Hepatocyte (in vitro differentiated cells): ENCODE measurements around the gene PYROXD2. TPM values are rescaled to one million over a fixed set of nuclear protein-coding genes. Genes with fewer than 3 reads are reported as not detected.

Source experiments
- DNase-seq: peaks from one replicate; pipeline ENCODE4 v3.0.0-alpha.2; 2016; ENCODE audit warnings: low spot score
- H2AFZ ChIP-seq: fragments of 200-600 bp; sonication (generic); 2 replicates; pipeline ENCODE4 v1.6.0; 2016; ENCODE audit warnings: antibody characterized with exemption, mild to moderate bottlenecking
- H3K27ac ChIP-seq: fragments of 200-600 bp; sonication (generic); 2 replicates; pipeline ENCODE4 v1.5.1; 2016; ENCODE audit warnings: mild to moderate bottlenecking
- H3K27me3 ChIP-seq: fragments of 200-600 bp; sonication (generic); 2 replicates; pipeline ENCODE4 v1.6.1; 2016
- H3K36me3 ChIP-seq: fragments of 200-600 bp; sonication (generic); replicated peaks from 2 replicates; pipeline ENCODE4 v1.5.1; 2016; ENCODE audit warnings: low read depth; ENCODE audit not compliant: insufficient read depth
- H3K4me1 ChIP-seq: fragments of 200-600 bp; sonication (generic); 2 replicates; pipeline ENCODE4 v1.5.1; 2016; ENCODE audit warnings: mild to moderate bottlenecking, moderate library complexity; ENCODE audit not compliant: insufficient read depth
- H3K4me2 ChIP-seq: fragments of 200-600 bp; sonication (generic); 2 replicates; pipeline ENCODE4 v1.6.0; 2016
- H3K4me3 ChIP-seq: fragments of 200-600 bp; sonication (generic); 2 replicates; pipeline ENCODE4 v1.5.1; 2016; ENCODE audit warnings: mild to moderate bottlenecking
- H3K79me2 ChIP-seq: fragments of 200-600 bp; sonication (generic); 2 replicates; pipeline ENCODE4 v1.6.0; 2017; ENCODE audit warnings: mild to moderate bottlenecking
- H3K9me2 ChIP-seq: fragments of 200-600 bp; sonication (generic); replicated peaks from 2 replicates; pipeline ENCODE4 v1.6.0; 2017; ENCODE audit warnings: mild to moderate bottlenecking; ENCODE audit not compliant: insufficient read depth
- H3K9me3 ChIP-seq: fragments of 200-600 bp; sonication (generic); 2 replicates; pipeline ENCODE4 v1.5.1; 2016; ENCODE audit warnings: low read depth, mild to moderate bottlenecking
- H4K20me1 ChIP-seq: fragments of 200-600 bp; sonication (generic); 2 replicates; pipeline ENCODE4 v1.6.0; 2016; ENCODE audit warnings: mild to moderate bottlenecking; ENCODE audit not compliant: insufficient read depth, poor library complexity, severe bottlenecking
- CTCF ChIP-seq: fragments of 200-600 bp; sonication (generic); IDR thresholded peaks from 2 replicates; pipeline ENCODE4 v1.5.1; 2016; ENCODE audit warnings: antibody characterized with exemption, mild to moderate bottlenecking; ENCODE audit not compliant: poor library complexity
- EZH2 ChIP-seq: fragments of 200-600 bp; sonication (generic); IDR thresholded peaks from 2 replicates; pipeline ENCODE4 v1.6.1; 2016; ENCODE audit warnings: antibody characterized with exemption, mild to moderate bottlenecking, borderline replicate concordance
- EZH2phosphoT487 ChIP-seq: fragments of 200-600 bp; sonication (generic); IDR thresholded peaks from one replicate; pipeline ENCODE4 v1.6.1; 2018; ENCODE audit warnings: antibody characterized with exemption, mild to moderate bottlenecking, low read depth, moderate library complexity; ENCODE audit not compliant: unreplicated experiment, severe bottlenecking
- WGBS: methylation state at CpG from one replicate; pipeline ENCODE4 v1.1.6; 2016; ENCODE audit warnings: low lambda C conversion rate; ENCODE audit errors: missing lambda C conversion rate; 5-methylcytosine and 5-hydroxymethylcytosine counted together
- polyA plus RNA-seq: library from polyadenylated mRNA; unstranded; fragments of >200 nt; fragmentation: Nextera tagmentation; extraction: Ambion mirVana; gene quantifications from 2 replicates; pipeline ENCODE4 v1.2.1, GENCODE V29; 2016
- total RNA-seq: library from RNA; depleted of rRNA; stranded (reverse); fragments of >200 nt; gene quantifications from 2 replicates; pipeline ENCODE4 v1.2.3, GENCODE V29; 2014

The PYROXD2 gene
- total and polyA plus RNA-seq, 2 experiments from 2014 or later: 9.7 to 11.6 TPM

DNA sequence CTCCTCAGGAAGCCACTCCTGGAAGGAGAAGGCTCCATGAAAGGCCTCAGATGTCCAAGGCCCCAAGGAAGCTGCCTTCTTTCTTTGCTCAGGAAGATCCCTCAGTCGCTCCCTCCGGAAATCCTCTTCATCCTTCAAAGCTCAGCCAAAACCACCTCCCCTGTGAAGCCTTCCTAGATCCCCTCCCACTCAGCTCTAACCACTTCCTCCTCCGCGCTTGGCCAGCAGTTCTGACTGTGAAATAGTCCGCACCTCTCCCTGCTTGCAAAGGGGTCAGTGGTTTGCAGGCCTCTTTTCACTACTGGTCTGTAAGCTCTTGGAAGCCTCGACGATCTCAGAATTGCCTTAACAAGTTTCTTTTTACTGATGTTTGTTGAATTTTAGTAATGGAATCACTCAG, 23.9 kb downstream of the PYROXD2 start:
- H3K36me3 ChIP-seq: no peaks in the 10 kb centered on the region
- WGBS: 95% methylated on average over 7 of the region's 7 CpGs
- no peaks in the 10 kb centered on the region for H3K9me3 ChIP-seq
- no peak overlapping the region for H2AFZ ChIP-seq
- no peaks in the 10 kb centered on the region for H3K27me3 ChIP-seq
- no peaks in the 10 kb centered on the region for H3K9me2 ChIP-seq
- H3K4me2 ChIP-seq: no peak overlapping the region
- H3K79me2 ChIP-seq: no peaks in the 10 kb centered on the region
- H3K27ac ChIP-seq: no peak overlapping the region
- no peaks in the 10 kb centered on the region for H4K20me1 ChIP-seq
- H3K4me3 ChIP-seq: no peak overlapping the region
- H3K4me1 ChIP-seq: no peaks in the 10 kb centered on the region
- TF ChIP-seq CTCF (no peak), EZH2phosphoT487 (no peak), EZH2 (no peak)
- DNase-seq: no peak

DNA sequence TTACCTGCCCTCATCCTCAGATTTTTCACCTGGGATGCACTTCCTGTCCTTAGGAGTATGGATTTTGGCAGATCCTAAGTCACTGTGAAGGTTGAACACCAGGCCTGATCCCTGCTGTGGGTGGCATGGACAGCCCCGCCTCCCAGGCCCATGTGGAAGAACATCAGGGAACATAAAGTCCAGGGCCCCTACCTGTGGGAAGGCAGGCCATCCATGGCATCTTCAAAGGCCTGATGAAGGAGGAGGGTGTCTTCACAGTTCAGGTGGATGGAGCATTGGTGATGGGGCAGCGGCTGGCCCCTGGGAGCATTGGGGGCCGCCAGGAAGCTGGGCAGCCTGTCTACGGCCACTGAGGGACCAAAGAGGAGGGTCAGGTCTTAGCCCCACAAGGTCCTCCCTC, 24.6 kb downstream of the PYROXD2 start:
- Histone ChIP-seq H3K36me3 (no peaks in the 10 kb centered on the region), H4K20me1 (no peaks in the 10 kb centered on the region), H3K4me1 (no peaks in the 10 kb centered on the region), H3K27ac (no peak overlapping the region), H3K27me3 (no peaks in the 10 kb centered on the region), H3K9me2 (no peaks in the 10 kb centered on the region), H3K9me3 (no peaks in the 10 kb centered on the region), H3K79me2 (no peaks in the 10 kb centered on the region), H2AFZ (no peak overlapping the region), H3K4me3 (no peak overlapping the region), H3K4me2 (no peak overlapping the region)
- 96% methylated on average over 4 of the region's 4 CpGs for WGBS
- DNase-seq: no peak
- no peak for TF ChIP-seq EZH2
- TF ChIP-seq EZH2phosphoT487: no peak
- no peak for TF ChIP-seq CTCF

- H3K9me3 ChIP-seq: no peaks in the 10 kb centered on the region
- TF ChIP-seq CTCF: no peak
- no peak for TF ChIP-seq EZH2phosphoT487
- no peak for TF ChIP-seq EZH2
- no peaks in the 10 kb centered on the region for H3K9me2 ChIP-seq
- no peak overlapping the region for H3K27ac ChIP-seq
- 89% methylated on average over 6 of the region's 6 CpGs for WGBS
- DNase-seq: no peak
- H3K4me1 ChIP-seq: no peaks in the 10 kb centered on the region
- no peak overlapping the region for H3K4me2 ChIP-seq
- H2AFZ ChIP-seq: no peak overlapping the region
- H3K79me2 ChIP-seq: no peaks in the 10 kb centered on the region
- no peaks in the 10 kb centered on the region for H3K36me3 ChIP-seq
- no peak overlapping the region for H3K4me3 ChIP-seq
- no peaks in the 10 kb centered on the region for H4K20me1 ChIP-seq
- no peaks in the 10 kb centered on the region for H3K27me3 ChIP-seq
These were observed 25.6 kb downstream of the PYROXD2 start for GRCh38 chr10:98389398-98389797.
